GM19193 (cell line): ENCODE results near the gene ZNF341.

Source experiments
- POLR2A ChIP-seq: IDR thresholded peaks from 4 replicates; pipeline ENCODE4 v1.6.1; 2011; ENCODE audit not compliant: insufficient read depth, insufficient read length; ENCODE audit errors: extremely low read depth

ZNF341 gene

DNA sequence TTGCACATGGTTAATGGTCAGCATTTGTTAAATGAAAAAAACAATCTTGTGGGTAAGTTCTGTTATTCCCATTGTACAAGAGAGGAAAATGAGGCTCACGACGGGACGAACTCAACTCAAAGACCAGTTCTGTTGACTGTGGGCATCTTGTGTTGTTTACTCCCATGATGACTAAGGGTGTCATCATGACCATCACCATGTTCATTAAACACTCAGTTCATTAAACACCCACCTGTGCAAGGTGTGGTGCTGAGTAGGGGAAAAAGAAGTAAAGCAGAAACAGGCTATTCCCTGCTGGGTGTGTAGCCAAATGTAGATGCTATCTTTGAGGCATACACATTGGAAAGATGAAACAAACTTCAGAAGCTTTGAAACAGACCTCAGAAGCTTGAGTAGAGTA, 83.9 kb downstream of the ZNF341 start:
- TF ChIP-seq POLR2A = no peak

GRCh38 chr20:33816191-33816590, 84.4 kb downstream of the ZNF341 start:
- TF ChIP-seq POLR2A = no peak

- no peak for TF ChIP-seq POLR2A
Observed at GRCh38 chr20:33817411-33817810, 85.6 kb downstream of the ZNF341 start.

- no peak for TF ChIP-seq POLR2A
Observed at GRCh38 chr20:33819456-33819855, 87.7 kb downstream of the ZNF341 start.

DNA sequence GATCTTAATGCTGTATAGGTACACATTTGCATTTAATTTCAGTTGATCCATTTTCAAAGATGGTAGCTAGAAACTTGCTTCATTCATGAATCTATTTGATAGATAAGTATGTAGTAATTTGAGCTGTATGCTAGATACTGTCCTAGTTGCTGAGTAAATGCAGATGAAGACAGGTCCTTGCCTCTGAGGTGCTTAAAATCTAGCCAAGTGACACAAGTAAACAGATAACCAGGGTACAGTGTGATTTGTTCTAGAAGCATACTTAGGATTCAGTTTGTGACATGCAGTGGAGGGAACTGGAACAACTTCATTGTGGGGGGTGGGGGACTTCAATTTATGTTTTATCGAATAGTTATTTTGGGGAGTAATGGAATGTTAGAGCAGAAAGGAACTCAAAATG, 88.6 kb downstream of the ZNF341 start:
- no peak for TF ChIP-seq POLR2A

GRCh38 chr20:33821270-33821836, 89.6 kb downstream of the ZNF341 start:
- TF ChIP-seq POLR2A = no peak

- no peak for TF ChIP-seq POLR2A
Observed at GRCh38 chr20:33822423-33822822, 90.6 kb downstream of the ZNF341 start.

DNA sequence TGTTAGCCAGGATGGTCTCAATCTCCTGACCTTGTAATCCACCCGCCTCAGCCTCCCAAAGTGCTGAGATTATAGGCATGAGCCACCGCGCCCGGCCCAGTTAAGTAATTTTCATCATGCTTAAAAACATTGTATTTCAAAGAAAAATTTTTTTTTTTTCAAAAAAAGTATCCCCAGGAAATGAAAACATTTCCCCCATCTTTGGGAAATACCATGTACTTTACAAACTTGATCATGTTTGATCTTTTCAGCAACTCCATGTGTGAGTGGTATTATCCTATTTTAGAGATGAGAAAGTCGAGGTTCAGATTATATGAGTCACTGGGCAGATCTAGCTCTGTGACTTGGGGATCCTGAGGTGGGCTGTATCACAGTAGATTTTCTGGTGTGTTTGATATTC, 91.2 kb downstream of the ZNF341 start:
- no peak for TF ChIP-seq POLR2A

DNA sequence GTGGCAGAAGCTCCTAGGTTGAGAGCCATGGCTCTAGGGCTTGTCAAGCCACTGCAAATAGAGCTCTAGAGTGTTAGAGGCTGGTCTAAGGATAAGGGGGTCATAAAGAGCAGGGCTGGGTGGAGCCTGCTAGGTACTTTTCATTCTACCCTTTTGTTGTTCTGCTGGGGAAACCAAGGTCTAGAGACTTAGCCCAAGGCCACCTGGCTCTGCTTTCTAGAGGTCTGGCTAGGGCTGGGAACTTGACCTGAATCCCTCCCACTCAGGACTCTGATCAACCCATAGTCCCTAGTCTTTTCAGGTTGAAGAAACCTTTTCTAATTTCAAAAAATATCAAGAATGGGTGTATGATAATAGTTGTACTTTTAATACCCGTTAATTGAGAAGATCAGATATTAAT, 93.1 kb downstream of the ZNF341 start:
- TF ChIP-seq POLR2A = no peak

- no peak for TF ChIP-seq POLR2A
Observed at GRCh38 chr20:33825340-33826269, 93.8 kb downstream of the ZNF341 start.

DNA sequence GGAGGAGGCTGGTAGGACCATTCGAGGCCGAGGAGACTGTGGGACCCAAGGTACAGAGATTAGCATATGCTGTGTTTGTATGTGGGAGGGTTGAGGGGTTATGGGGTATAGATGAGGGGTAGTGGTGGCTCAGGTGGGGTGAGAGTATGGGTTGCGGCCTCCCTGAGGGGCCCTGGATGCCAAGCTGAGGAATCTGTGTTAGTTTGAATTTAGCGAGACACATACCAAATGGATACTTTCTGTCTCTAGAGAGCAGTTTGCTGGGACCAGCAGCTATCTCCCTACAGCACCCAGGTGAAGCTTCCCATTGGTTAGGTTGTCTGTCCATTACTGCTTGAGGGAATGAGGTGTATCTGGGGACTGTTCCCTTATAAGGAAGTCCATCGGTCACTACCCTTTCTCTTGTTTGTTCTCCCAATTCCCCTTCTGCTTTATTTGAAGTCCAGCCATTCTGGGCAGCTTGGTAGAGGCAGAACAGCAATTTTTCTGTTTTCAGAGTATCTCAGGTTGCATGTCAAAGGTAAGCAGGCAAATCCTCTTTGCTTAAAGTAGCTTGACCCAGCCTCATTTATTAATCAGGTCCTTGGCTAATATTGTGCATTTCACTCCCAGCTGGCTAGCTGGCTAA, 94.6 kb downstream of the ZNF341 start:
- TF ChIP-seq POLR2A = no peak

DNA sequence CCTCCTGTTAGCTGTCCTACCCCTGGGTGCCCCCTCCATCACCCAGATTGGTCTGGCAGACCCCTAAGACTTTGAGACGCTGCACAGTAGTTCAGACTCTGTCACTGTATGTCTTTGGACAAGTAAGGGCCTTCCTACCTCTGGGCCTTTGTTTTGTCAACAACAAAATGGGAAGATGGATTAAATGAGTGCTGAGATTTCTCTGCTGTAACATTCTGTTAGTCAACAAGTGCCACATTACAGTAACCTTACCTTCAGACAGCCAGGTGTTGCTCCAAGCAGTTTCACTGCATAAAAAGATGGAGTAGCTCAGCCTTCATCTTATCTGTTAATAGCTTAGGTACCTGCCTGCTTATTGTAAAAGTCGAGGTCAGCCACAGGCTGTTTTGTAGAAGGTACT, 95.3 kb downstream of the ZNF341 start:
- TF ChIP-seq POLR2A = no peak

- no peak for TF ChIP-seq POLR2A
Observed at GRCh38 chr20:33827634-33828325, 96.0 kb downstream of the ZNF341 start.

- TF ChIP-seq POLR2A = no peak
Observed at GRCh38 chr20:33828326-33828844, 96.6 kb downstream of the ZNF341 start.
